GM19193 (cell line): Measurements from ENCODE around the gene UBA1.

ENCODE experiments used
- POLR2A ChIP-seq: IDR thresholded peaks from 4 replicates; pipeline ENCODE4 v1.6.1; 2011; ENCODE audit not compliant: insufficient read depth, insufficient read length; ENCODE audit errors: extremely low read depth

The UBA1 gene

DNA sequence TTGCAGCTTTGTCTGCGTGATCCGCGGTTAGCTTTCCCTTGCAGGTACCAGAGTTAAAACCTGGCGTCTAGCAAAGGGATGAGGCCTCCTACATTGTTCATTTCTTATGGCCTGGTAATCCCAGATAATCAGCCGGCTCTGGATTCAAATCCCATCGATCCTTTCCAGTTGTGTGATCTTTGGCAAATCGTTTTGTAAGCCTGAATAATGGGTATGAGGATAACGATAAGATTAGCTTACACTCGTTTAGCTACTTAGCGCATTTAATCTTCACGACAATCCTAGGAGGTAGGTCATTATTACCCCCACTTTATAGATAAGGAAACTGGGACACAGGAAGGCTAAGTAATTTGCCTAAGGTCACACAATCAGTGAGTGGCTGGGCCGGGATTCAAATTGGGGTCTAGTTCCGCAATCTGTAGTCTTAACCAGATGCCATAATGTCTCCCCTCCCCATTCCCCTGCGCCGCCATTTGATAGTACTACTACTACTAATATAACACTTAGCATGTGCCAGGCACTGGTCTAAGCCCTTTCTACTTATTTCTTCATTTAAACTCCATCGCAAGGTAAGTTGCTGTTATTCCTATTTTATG, 1.7 kb upstream of the UBA1 start:
- TF ChIP-seq POLR2A, result no peak

DNA sequence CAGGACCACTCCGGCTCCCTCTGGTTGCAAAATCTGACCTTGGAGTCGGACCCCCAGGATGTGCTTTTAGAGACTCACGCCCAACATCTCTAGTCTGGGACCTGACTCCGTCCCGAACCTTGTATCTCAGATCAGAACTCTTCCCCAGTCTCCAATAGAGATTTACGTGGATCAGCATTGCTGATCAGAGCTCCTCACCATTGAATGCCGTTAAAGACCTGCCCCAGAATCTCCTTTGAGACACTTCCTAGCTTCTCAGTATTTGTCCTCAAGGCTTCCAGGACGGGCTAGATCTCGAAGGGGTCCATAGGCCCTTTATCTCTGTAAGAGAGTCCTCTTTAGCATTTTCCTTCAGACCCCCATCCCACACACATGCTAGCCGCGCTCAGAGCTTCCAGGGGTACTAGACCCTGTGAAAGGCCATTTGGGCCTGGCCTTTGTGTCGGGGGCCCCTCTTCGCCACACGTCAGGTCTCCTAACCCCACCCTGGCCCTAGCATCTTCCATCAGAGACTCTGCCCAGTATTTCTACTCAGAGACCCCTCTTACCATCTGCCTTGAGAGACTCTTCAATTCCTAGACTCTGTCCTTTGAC, 662 bp downstream of the UBA1 start:
- TF ChIP-seq POLR2A, result no peak

DNA sequence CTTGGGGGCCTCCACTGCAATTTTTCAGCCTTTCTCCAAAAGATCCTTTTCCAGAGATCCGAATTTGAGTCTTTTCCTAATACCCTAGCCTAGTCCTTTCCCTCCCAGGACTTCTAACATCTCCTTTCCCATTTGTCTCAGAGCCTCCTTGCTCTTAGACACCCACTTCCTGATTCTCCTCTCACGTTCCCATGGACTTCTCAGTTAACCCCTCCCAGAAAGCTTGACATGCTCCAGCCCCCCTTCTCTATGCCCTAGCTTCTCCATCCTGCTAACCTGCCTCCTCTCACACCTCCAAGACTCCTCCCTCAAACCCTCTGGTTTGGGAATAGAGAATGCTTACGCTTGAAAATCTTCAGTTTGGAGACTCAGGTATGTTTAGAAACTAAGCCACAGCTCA, 2.5 kb downstream of the UBA1 start:
- TF ChIP-seq POLR2A, result no peak

DNA sequence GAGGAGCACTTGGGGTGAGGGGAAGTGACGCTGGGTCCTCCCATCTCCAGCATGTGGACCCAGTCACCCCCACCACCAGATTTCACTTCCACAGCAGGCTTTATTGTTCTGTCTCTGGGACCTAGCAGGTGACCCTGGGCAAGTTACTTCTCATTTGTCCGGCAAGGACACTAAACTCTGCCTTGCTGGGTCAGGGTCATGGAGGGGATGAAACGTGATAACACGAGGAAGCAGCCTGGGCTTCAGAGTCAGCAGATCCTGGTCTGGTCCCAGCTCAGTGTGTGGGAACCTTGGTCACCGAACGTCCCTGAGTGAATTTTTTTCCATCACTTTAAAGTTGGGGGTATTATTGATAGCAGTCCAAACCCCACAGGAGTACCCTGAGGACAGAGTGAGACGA, 3.9 kb downstream of the UBA1 start:
- TF ChIP-seq POLR2A, result no peak

DNA sequence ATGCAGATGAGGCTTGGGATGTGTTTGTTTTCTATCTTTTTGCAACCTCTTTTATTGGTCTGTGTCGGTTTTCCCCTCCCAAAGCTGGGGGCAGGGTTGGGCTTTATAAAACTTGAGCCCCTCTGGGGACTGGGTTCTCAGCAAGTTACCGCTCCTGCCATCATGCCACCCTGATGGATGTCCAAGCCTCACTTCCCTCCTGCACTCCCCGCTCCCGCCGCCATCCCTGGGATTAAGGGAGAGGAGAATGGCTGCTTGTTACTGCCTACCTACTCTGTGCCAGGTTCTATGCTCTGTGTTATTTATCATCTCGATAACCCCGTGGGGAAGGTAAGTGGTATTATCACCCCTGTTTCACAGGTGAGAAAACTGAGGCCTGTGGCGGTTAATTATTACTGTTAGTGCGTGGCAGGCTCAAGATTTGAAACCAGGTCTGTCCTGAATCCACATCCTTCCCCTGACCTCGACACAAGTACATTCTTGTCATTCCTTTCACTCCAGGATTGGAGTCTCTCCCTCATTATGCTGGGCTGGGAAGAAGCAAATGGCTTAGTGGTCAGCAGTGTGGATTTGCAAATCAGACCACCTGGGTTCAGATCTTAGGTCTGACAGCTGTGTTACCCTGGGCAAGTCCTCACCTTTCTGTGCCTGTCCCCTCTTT, 4.5 kb downstream of the UBA1 start:
- TF ChIP-seq POLR2A, result no peak

DNA sequence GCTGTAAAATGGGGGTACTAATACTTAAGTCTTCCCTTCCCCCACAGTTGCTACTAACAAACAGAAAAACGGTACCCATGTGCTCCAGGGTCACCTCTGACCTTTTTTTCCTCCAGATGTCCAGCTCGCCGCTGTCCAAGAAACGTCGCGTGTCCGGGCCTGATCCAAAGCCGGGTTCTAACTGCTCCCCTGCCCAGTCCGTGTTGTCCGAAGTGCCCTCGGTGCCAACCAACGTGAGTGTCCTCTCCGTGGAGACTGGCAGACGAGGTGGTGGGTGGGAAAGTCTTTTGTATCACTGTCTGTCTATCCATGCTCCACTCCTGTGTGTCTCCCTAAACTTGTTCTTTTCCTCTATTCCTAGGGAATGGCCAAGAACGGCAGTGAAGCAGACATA, 5.1 kb downstream of the UBA1 start:
- TF ChIP-seq POLR2A, result no peak

DNA sequence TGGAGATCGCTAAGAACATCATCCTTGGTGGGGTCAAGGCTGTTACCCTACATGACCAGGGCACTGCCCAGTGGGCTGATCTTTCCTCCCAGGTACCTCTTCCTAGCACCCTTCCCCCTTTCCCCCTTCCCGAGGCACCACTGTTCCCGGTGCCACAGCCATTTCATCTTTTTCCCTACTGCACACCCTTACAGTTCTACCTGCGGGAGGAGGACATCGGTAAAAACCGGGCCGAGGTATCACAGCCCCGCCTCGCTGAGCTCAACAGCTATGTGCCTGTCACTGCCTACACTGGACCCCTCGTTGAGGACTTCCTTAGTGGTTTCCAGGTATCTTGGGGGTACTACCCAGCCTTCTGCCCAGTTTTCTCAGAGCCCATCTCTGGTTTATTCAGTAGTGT, 5.7 kb downstream of the UBA1 start:
- TF ChIP-seq POLR2A, result no peak

DNA sequence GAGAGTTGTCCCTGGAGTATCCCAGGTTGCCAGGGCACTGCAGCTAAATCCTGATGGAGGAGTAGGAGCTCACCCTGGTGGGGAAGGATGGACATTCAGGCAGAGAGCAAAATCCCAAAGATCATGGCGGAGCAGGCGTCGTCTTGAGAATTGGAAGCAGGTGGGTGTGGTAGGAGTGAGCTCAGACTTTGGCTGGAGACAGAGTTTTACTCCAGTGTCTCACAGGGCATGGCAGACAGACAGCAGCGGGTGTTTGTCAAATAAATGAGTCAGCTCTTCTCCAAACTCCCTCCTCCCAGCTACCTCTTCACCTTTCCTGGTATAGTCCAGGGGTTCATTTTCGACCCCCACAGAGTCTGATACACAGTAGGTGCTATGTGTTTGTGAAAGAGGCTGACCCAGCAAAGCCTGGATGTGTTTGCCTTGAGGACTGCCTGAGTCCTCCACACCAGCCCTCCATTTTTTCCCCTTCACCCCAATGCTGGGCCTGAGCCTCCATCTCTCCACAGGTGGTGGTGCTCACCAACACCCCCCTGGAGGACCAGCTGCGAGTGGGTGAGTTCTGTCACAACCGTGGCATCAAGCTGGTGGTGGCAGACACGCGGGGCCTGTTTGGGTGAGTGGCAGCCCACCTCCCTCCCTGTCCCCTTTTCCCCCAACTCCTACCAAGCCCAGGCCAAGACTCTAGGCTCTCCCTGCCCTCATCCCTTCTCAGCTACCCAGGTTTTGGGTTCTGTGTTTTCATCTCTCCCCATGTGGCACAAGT, 6.9 kb downstream of the UBA1 start:
- TF ChIP-seq POLR2A, result no peak

DNA sequence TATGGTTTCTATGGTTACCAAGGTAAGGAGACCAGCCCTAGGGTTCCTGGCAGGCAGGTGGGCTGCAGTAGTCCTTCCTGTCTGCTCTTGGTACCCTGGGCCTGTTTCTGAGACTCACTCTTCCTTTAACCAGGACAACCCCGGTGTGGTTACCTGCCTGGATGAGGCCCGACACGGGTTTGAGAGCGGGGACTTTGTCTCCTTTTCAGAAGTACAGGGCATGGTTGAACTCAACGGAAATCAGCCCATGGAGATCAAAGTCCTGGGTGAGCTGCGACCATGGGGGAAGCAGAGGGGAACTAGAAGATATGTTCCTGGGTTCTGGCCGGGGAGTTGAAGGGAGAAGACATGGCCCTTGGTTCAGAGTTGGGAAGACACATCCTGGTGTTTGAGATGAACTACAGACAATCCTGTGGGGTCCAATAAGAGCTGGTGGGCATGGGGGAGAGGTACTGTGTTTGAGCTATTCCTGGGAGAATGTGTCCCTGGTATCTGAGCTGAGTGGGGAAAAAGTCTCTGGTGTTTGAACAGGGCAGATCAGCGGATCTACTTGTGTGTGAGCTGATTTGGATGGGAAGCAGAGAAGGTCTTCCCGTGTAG, 7.8 kb downstream of the UBA1 start:
- no peak for TF ChIP-seq POLR2A

DNA sequence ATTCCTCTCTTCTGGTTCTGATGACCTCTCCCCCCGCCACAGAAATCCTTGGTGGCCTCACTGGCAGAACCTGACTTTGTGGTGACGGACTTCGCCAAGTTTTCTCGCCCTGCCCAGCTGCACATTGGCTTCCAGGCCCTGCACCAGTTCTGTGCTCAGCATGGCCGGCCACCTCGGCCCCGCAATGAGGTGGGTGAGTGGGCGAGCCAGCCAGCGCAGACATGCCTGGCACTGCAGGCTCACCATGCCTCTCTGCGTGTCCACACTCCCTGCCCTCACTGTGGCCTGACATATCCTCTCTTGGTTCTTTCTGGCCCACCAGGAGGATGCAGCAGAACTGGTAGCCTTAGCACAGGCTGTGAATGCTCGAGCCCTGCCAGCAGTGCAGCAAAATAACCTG, 8.7 kb downstream of the UBA1 start:
- no peak for TF ChIP-seq POLR2A

DNA sequence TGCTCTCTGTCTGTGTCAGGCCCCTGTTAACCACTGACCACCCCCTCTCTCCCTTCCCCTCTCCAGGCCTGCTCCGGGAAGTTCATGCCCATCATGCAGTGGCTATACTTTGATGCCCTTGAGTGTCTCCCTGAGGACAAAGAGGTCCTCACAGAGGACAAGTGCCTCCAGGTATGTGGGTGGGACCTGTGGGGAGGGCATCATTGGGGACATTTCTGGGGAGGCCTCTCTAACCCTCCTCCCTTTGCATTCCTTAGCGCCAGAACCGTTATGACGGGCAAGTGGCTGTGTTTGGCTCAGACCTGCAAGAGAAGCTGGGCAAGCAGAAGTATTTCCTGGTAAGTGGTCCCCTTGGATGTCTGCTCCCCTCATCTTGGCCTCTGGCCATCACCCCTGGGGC, 9.2 kb downstream of the UBA1 start:
- TF ChIP-seq POLR2A, result no peak

DNA sequence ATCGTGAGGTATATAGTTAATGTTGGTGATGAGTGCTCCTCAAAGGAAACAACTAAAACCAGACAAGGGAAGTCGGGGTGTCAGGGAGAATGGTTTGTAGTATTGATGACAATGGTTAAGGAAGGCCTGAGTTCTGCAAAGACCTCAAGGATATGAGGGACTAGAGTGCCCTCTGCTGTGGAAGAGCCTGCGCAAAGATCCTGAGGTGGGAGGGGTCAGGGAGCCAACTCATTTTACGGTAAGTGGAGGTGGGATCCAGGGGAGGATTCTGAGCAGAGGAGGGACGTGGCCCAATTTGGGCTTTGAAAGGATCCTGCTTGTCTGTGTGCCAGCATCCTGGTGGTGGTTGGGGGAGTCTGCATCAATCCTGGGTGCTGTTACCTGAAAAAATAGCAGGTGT, 11.3 kb downstream of the UBA1 start:
- TF ChIP-seq POLR2A, result no peak

DNA sequence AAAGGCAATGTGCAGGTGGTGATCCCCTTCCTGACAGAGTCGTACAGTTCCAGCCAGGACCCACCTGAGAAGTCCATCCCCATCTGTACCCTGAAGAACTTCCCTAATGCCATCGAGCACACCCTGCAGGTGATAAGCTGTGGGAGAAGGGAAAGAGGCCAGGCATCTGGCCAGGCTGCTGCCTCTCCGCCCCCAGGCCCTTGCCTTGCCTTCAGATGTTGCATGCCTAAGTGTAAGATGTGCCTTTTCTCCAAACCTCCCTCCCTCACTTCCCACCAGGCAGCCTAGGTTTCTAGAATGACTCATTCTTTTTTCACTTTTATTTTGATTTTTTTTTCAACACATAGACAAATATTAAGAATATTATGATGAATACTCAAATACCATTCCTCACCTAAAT, 12.7 kb downstream of the UBA1 start:
- no peak for TF ChIP-seq POLR2A

DNA sequence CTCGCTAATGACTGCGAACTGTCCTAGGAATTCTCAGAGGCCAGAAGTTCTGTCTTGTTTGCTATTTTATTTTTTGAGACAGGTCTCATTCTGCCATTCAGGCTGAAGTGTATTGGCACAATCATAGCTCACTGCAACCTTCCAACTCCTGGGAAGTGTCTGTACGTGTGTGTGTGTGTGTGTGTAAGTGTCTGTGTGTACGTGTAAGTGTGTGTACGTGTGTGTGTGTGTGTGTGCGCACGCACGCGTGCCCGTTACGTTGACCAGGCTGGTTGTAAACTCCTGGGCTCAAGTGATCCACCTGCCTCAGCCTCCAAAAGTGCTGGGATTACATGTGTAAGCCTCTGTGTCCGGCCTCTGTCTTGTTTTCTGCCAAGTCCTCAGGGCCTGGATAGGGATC, 14.5 kb downstream of the UBA1 start:
- TF ChIP-seq POLR2A, result no peak

DNA sequence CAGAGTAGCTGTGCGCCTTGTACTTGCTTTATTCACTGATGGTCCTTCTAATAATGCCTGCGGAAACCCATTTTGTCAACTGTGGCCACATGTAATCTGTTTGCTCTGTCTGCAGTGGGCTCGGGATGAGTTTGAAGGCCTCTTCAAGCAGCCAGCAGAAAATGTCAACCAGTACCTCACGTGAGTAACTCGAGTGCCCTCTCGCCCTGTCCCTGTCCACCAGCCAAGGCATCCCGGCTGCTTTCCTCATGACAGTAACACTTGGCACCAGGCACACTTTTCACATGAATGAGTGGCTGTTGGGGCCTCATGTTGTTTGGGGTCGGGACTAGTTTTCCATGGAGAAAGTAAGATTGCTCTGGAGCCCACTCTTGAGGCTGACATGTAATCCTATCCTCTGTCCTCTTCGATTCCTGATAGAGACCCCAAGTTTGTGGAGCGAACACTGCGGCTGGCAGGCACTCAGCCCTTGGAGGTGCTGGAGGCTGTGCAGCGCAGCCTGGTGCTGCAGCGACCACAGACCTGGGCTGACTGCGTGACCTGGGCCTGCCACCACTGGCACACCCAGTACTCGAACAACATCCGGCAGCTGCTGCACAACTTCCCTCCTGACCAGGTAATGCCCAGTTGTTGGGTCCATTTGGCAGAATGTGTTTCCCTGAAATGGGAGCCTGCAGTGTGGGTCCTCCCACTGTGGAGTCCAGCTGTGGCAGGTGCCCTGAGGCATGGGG, 16.0 kb downstream of the UBA1 start:
- no peak for TF ChIP-seq POLR2A

DNA sequence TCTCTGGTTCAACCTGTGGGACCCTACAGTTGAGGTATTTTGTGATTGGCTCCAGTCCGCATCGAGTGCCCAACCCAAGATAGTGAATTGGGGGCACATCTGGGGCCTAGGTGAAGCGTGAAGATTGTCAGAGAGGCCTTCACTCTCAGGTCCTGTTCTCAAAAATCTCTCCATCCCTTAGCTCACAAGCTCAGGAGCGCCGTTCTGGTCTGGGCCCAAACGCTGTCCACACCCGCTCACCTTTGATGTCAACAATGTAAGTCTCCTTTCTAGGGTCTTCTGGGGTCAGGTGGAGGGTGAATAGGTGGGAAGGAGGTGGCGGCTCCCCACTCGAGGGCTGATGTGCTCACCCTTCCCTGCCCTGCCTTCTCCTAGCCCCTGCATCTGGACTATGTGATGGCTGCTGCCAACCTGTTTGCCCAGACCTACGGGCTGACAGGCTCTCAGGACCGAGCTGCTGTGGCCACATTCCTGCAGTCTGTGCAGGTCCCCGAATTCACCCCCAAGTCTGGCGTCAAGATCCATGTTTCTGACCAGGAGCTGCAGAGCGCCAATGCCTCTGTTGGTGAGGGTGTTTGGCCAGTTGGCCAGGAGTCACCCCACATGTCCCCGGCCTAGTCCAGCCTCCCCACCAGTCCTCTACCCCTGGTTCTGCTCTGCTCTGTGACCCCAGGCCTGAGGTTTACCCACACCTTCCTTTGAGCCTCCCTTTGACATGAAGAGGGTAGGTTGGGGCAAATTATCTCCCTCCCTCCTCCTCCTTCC, 17.2 kb downstream of the UBA1 start:
- TF ChIP-seq POLR2A, result no peak
